Measurements from ENCODE around the gene NDUFV1. TPM values are rescaled to one million over a fixed set of nuclear protein-coding genes. Genes with fewer than 3 reads are reported as not detected.

The NDUFV1 gene
- total and polyA plus RNA-seq, 12 donors: 295 to 712 (median 613) TPM

- Histone ChIP-seq H3K9me3 (no peaks in the 10 kb centered on the region), H3K4me1 (peaks cover 0 to 50% (median 16%) of the 10 kb centered on the region in 9 donors), H3K4me3 (peak overlapping the region; percentile 51 to 92 (median 80)), H3K27me3 (peaks cover 0 to 5% (median 0%) of the 10 kb centered on the region in 7 donors), H3K36me3 (peaks cover 0 to 43% (median 6%) of the 10 kb centered on the region in 9 donors), H3K27ac (peak overlapping the region; percentile 82 to 100 (median 97))
- WGBS, 2 donors: 17 to 19% methylated on average over 33 of the region's 33 CpGs
- intact Hi-C loops (cut with DNase I): loop anchor here in 2 of 10 donors (5.0 to 10.0 kb wide), 2 partner anchors 77 to 80 kb away; partner anchors contain the start of genes CDK2AP2 (in 2 of the 2) and PITPNM1 (in 2 of the 2)
- peak; percentile 78 for DNase-seq
- peak; percentile 57 to 88 (median 79) for ATAC-seq
- TF ChIP-seq, protein P1, sequence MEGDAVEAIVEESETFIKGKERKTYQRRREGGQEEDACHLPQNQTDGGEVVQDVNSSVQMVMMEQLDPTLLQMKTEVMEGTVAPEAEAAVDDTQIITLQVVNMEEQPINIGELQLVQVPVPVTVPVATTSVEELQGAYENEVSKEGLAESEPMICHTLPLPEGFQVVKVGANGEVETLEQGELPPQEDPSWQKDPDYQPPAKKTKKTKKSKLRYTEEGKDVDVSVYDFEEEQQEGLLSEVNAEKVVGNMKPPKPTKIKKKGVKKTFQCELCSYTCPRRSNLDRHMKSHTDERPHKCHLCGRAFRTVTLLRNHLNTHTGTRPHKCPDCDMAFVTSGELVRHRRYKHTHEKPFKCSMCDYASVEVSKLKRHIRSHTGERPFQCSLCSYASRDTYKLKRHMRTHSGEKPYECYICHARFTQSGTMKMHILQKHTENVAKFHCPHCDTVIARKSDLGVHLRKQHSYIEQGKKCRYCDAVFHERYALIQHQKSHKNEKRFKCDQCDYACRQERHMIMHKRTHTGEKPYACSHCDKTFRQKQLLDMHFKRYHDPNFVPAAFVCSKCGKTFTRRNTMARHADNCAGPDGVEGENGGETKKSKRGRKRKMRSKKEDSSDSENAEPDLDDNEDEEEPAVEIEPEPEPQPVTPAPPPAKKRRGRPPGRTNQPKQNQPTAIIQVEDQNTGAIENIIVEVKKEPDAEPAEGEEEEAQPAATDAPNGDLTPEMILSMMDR (IDR thresholded peaks at IDR 0.05): no peak
Measured at GRCh38 chr11:67584205-67584880, 22.4 kb upstream of the NDUFV1 start.

- H3K9me3 ChIP-seq: no peaks in the 10 kb centered on the region
- H3K4me3 ChIP-seq: peak overlapping the region in 9 of 10 donors; percentile 51 to 92 (median 80)
- no peaks in the 10 kb centered on the region for H3K27me3 ChIP-seq
- peak in 1 of 8 donors; percentile 4 for ATAC-seq
- TF ChIP-seq, protein P1 (IDR thresholded peaks at IDR 0.05): no peak
- DNase-seq: no peak
- intact Hi-C loops (cut with DNase I): loop anchor here in 2 of 10 donors (5.0 to 10.0 kb wide), 2 partner anchors 78 to 80 kb away; partner anchors contain the start of genes CDK2AP2 (in 2 of the 2) and PITPNM1 (in 2 of the 2)
- H3K27ac ChIP-seq: peak overlapping the region; percentile 82 to 100 (median 97)
- peaks cover 0 to 46% (median 6%) of the 10 kb centered on the region in 9 donors for H3K36me3 ChIP-seq
- peaks cover 0 to 42% (median 16%) of the 10 kb centered on the region in 9 donors for H3K4me1 ChIP-seq
- WGBS, 2 donors: 87 to 92% methylated on average over 21 of the region's 21 CpGs
Measured at GRCh38 chr11:67584881-67585873, 21.6 kb upstream of the NDUFV1 start.

DNA sequence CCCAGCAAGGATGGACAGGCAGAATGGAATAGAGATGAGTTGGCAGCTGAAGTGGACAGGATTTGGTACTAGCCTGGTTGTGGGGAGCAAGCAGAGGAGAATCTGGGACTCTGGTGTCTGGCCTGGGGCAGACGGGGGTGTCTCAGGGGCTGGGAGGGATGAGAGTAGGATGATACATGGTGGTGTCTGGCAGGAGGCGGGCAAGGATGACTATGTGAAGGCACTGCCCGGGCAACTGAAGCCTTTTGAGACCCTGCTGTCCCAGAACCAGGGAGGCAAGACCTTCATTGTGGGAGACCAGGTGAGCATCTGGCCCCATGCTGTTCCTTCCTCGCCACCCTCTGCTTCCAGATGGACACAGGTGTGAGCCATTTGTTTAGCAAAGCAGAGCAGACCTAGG lies 20.8 kb upstream of the NDUFV1 start:
- 93 to 94% methylated on average over 4 of the region's 4 CpGs for WGBS, 2 donors
- intact Hi-C loops (cut with DNase I): loop anchor here in 1 of 10 donors (10.0 kb wide), 1 partner anchor 81 kb away; the partner anchor contains the start of genes CDK2AP2 and PITPNM1
- TF ChIP-seq, protein P1 (IDR thresholded peaks at IDR 0.05): no peak
- DNase-seq (no peak), ATAC-seq (no peak)
- H3K4me1 ChIP-seq: peaks cover 0 to 42% (median 16%) of the 10 kb centered on the region in 9 donors
- H3K27me3 ChIP-seq: no peaks in the 10 kb centered on the region
- H3K4me3 ChIP-seq: no peak overlapping the region
- H3K36me3 ChIP-seq: peaks cover 0 to 46% (median 6%) of the 10 kb centered on the region in 9 donors
- H3K27ac ChIP-seq: no peak overlapping the region
- H3K9me3 ChIP-seq: no peaks in the 10 kb centered on the region
